ENCODE results near the gene CDH23.
"Not testable (repeated sequence)": the region's sequence is repeated elsewhere in the genome, so short reads cannot be mapped to it uniquely, and the experiment has no call there.

The CDH23 gene

GRCh38 chr10:71396711-71397295, at the start of gene CDH23:
Gene CDH23, plus strand, starts transcription at chr10:71396920. Its CDS starts 42,912 bp downstream, at chr10:71439832.
- DNase-seq (ENCODE audit: low spot score) = no peak

GRCh38 chr10:71347587-71348395, 48.9 kb upstream of the CDH23 start:
- no peak for DNase-seq (ENCODE audit: low spot score)

- no peak for DNase-seq (ENCODE audit: low spot score)
Observed at GRCh38 chr10:71348850-71349249, 47.9 kb upstream of the CDH23 start.

- DNase-seq (ENCODE audit: low spot score) = no peak
Observed at GRCh38 chr10:71349406-71349805, 47.3 kb upstream of the CDH23 start.

GRCh38 chr10:71351087-71351486, 45.6 kb upstream of the CDH23 start:
- DNase-seq (ENCODE audit: low spot score) = no peak

- no peak for DNase-seq (ENCODE audit: low spot score)
Observed at GRCh38 chr10:71351628-71352319, 44.9 kb upstream of the CDH23 start.

- DNase-seq (ENCODE audit: low spot score) = no peak
Observed at GRCh38 chr10:71353639-71354038, 43.1 kb upstream of the CDH23 start.

- no peak for DNase-seq (ENCODE audit: low spot score)
Observed at GRCh38 chr10:71354776-71355175, 41.9 kb upstream of the CDH23 start.

GRCh38 chr10:71355886-71356285, 40.8 kb upstream of the CDH23 start:
- no peak for DNase-seq (ENCODE audit: low spot score)

- no peak for DNase-seq (ENCODE audit: low spot score)
Observed at GRCh38 chr10:71357792-71358265, 38.9 kb upstream of the CDH23 start.

- DNase-seq (ENCODE audit: low spot score) = no peak
Observed at GRCh38 chr10:71358277-71358676, 38.4 kb upstream of the CDH23 start.

GRCh38 chr10:71358906-71359305, 37.8 kb upstream of the CDH23 start:
- not testable (repeated sequence) for DNase-seq (ENCODE audit: low spot score)

GRCh38 chr10:71359364-71360046, 37.2 kb upstream of the CDH23 start:
- DNase-seq (ENCODE audit: low spot score) = no peak

GRCh38 chr10:71360735-71361134, 36.0 kb upstream of the CDH23 start:
- no peak for DNase-seq (ENCODE audit: low spot score)

- no peak for DNase-seq (ENCODE audit: low spot score)
Observed at GRCh38 chr10:71361581-71361980, 35.1 kb upstream of the CDH23 start.

- no peak for DNase-seq (ENCODE audit: low spot score)
Observed at GRCh38 chr10:71362141-71362540, 34.6 kb upstream of the CDH23 start.

- no peak for DNase-seq (ENCODE audit: low spot score)
Observed at GRCh38 chr10:71363936-71364335, 32.8 kb upstream of the CDH23 start.

GRCh38 chr10:71365366-71365765, 31.4 kb upstream of the CDH23 start:
- DNase-seq (ENCODE audit: low spot score) = no peak

- DNase-seq (ENCODE audit: low spot score) = no peak
Observed at GRCh38 chr10:71366690-71367089, 30.0 kb upstream of the CDH23 start.

- no peak for DNase-seq (ENCODE audit: low spot score)
Observed at GRCh38 chr10:71367271-71367670, 29.4 kb upstream of the CDH23 start.

GRCh38 chr10:71368176-71368575, 28.5 kb upstream of the CDH23 start:
- no peak for DNase-seq (ENCODE audit: low spot score)

GRCh38 chr10:71368643-71369042, 28.1 kb upstream of the CDH23 start:
- DNase-seq (ENCODE audit: low spot score) = no peak
